Activated B cell treated with CpG ODN at 0.5 μM for 24 hours (primary cell): ENCODE results near the gene TCP11L1. TPM values are rescaled to one million over a fixed set of nuclear protein-coding genes. Genes with fewer than 3 reads are reported as not detected.

Experiments
- ATAC-seq: fragments of 200-7000 bp; cut with Tn5 transposase; one replicate; pipeline ENCODE4 v1.10.0; 2021; ENCODE audit warnings: low read depth, mild to moderate bottlenecking, moderate library complexity
- CTCF ChIA-PET: fragments of 350-600 bp; sonication (Branson Sonifier 250); formaldehyde crosslinking; loops from one replicate; lab custom pipeline; 2021; ENCODE audit warnings: antibody characterized with exemption; lab: Charles Lee
- POLR2A ChIA-PET: fragments of 350-600 bp; sonication (Branson Sonifier 250); formaldehyde crosslinking; loops from one replicate; lab custom pipeline; 2021; ENCODE audit warnings: antibody characterized with exemption; lab: Charles Lee
- DNase-seq: peaks from one replicate; pipeline ENCODE4 v3.0.0; 2022
- H3K27ac Mint-ChIP-seq: one replicate; pipeline ENCODE4 v1.8.0; 2020; ENCODE audit warnings: mixed read lengths
- H3K27me3 Mint-ChIP-seq: one replicate; pipeline ENCODE4 v1.8.0; 2021; ENCODE audit warnings: mixed read lengths
- H3K36me3 Mint-ChIP-seq: one replicate; pipeline ENCODE4 v1.8.0; 2021; ENCODE audit warnings: low read depth, mixed read lengths
- H3K4me1 Mint-ChIP-seq: one replicate; pipeline ENCODE4 v1.8.0; 2021; ENCODE audit warnings: mixed read lengths
- H3K4me3 Mint-ChIP-seq: one replicate; pipeline ENCODE4 v1.8.0; 2020; ENCODE audit warnings: mild to moderate bottlenecking, mixed read lengths
- H3K9me3 Mint-ChIP-seq: one replicate; pipeline ENCODE4 v1.8.0; 2020; ENCODE audit warnings: mixed read lengths
- intact Hi-C: fragments of 100-400 bp; cut with micrococcal nuclease; formaldehyde crosslinking; loops from one replicate; pipeline ENCODE4 v1.15.1; 2024
- total RNA-seq: library from RNA; stranded (reverse); gene quantifications from 2 replicates; pipeline ENCODE4 v1.2.3, GENCODE V29; 2022
- TF ChIP-seq, protein P1 (sequence below): fragments of 200-600 bp; IDR thresholded peaks from one replicate; pipeline ENCODE4 v1.8.0; 2022; ENCODE audit warnings: antibody characterized with exemption, mild to moderate bottlenecking

Gene TCP11L1
- total RNA-seq, 1 donor from 2014 or later, result 17.7 TPM

DNA sequence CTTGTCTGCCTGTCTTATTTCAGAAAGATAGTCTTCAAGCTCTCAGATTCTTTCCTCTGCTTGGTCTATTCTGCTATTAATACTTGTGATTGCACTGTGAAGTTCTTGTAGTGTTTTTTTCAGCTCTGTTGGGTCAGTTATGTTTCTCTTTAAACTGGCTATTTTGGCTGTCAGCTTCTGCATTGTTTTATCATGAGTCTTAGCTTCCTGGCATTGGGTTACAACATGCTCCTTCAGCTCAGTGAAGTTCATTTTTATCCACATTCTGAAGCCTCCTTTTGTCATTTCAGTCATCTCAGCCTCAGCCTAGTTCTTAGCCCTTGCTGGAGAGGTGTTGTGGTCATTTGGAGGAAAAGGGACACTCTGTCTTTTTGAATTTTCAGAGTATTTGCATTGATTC, 39.2 kb upstream of the TCP11L1 start:
- DNase-seq (no peak), ATAC-seq (no peak)
- Mint-ChIP-seq H3K4me1 (no peaks in the 10 kb centered on the region), H3K27me3 (peaks cover 22% of the 10 kb centered on the region), H3K36me3 (no peaks in the 10 kb centered on the region), H3K4me3 (no peak overlapping the region), H3K9me3 (peaks cover 1% of the 10 kb centered on the region), H3K27ac (no peak overlapping the region)
- TF ChIP-seq, protein P1, sequence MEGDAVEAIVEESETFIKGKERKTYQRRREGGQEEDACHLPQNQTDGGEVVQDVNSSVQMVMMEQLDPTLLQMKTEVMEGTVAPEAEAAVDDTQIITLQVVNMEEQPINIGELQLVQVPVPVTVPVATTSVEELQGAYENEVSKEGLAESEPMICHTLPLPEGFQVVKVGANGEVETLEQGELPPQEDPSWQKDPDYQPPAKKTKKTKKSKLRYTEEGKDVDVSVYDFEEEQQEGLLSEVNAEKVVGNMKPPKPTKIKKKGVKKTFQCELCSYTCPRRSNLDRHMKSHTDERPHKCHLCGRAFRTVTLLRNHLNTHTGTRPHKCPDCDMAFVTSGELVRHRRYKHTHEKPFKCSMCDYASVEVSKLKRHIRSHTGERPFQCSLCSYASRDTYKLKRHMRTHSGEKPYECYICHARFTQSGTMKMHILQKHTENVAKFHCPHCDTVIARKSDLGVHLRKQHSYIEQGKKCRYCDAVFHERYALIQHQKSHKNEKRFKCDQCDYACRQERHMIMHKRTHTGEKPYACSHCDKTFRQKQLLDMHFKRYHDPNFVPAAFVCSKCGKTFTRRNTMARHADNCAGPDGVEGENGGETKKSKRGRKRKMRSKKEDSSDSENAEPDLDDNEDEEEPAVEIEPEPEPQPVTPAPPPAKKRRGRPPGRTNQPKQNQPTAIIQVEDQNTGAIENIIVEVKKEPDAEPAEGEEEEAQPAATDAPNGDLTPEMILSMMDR, result no peak
- POLR2A ChIA-PET, result no interaction called here
- CTCF ChIA-PET, result no interaction called here
- intact Hi-C loops, result no loop called here

DNA sequence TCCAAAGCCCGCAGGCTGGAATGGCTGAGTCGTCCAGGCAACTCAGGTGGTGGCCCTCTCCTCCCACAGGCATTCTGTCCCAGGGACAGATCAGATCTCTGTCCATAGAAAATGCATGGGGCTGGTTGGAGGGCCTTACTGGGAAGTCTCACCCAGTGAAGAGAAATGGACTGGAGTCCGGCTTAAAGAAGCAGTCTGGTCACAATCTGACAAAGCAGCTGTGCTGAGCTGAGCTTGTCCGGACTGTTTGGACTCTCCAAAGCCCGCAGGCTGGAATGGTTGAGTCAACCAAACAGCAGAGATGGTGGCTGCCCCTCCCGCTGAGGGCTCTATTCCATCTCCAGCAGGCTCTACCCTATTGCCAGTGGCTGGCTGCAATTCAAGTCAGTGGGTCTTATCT, 38.1 kb upstream of the TCP11L1 start:
- no peak overlapping the region for H3K27ac Mint-ChIP-seq
- TF ChIP-seq, protein P1, result no peak
- ATAC-seq (no peak), DNase-seq (no peak)
- no peaks in the 10 kb centered on the region for H3K36me3 Mint-ChIP-seq
- intact Hi-C loops, result no loop called here
- H3K4me1 Mint-ChIP-seq, result no peaks in the 10 kb centered on the region
- H3K9me3 Mint-ChIP-seq, result peaks cover 1% of the 10 kb centered on the region
- POLR2A ChIA-PET, result no interaction called here
- H3K4me3 Mint-ChIP-seq, result no peak overlapping the region
- H3K27me3 Mint-ChIP-seq, result peaks cover 22% of the 10 kb centered on the region
- CTCF ChIA-PET, result no interaction called here

DNA sequence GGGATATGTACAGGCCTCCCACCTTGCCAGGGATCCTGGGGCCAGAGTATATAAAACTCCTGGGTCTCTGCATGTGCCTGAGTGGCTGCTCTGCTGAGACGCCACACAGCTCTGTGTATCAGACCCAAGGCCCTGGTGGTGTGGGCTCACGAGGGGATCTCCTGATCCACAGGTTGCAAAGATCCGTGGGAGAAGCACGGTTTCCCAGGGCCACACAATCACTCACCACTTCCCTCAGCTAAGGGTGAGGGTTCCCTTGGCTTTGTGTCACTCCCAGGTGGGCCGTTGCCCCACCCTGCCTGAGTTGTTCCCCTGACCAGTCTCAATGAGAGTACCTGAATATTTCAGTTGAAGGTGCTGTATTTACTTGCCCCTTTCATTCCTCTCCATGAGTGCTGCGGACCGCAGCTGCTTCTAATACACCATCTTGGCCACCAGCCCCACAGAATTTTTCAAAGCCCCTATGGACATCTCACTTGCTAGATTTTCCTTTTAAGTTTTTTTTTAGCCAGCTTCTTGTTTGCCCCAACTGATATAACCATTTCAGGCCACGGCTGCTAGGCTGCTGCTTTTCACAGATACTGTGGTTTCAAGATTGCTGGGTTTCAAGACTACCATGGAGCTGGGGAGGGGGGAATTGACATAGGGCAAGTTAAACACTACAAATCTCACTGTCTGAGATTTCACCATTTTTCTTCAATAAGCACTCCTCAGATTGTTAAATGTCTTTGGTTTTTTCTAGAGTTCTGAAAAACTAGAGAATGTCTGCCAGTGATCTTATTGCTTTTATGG, 37.4 kb upstream of the TCP11L1 start:
- ChIA-PET POLR2A (no interaction called here), CTCF (no interaction called here)
- H3K27me3 Mint-ChIP-seq, result peaks cover 19% of the 10 kb centered on the region
- no peaks in the 10 kb centered on the region for H3K4me1 Mint-ChIP-seq
- TF ChIP-seq, protein P1, result no peak
- ATAC-seq (no peak), DNase-seq (no peak)
- H3K4me3 Mint-ChIP-seq, result no peak overlapping the region
- intact Hi-C loops, result no loop called here
- H3K27ac Mint-ChIP-seq, result no peak overlapping the region
- H3K9me3 Mint-ChIP-seq, result peaks cover 1% of the 10 kb centered on the region
- H3K36me3 Mint-ChIP-seq, result no peaks in the 10 kb centered on the region

DNA sequence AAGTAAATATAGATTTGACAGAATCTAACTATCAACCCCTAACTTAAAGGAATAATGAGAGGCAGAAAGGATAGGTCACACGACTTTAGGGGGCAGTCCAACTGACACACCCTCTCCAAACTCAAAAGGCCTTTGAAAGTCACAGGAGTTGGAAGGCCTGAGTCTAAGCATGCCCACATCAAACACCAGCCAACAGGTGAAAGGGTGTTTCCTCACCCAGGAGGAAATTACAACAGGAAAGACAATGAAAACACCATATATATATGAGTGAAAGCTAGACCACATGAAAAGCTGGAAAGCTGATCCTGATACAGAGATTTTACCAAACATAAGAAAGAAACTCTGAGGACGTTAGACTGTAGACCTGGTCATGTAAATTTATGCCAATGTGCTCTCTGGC, 34.2 kb upstream of the TCP11L1 start:
- Mint-ChIP-seq H3K27me3 (peaks cover 4% of the 10 kb centered on the region), H3K9me3 (no peaks in the 10 kb centered on the region), H3K27ac (no peak overlapping the region), H3K36me3 (no peaks in the 10 kb centered on the region), H3K4me1 (no peaks in the 10 kb centered on the region), H3K4me3 (no peak overlapping the region)
- ChIA-PET CTCF (no interaction called here), POLR2A (no interaction called here)
- DNase-seq, result no peak
- TF ChIP-seq, protein P1, result no peak
- ATAC-seq, result no peak
- intact Hi-C loops, result no loop called here

DNA sequence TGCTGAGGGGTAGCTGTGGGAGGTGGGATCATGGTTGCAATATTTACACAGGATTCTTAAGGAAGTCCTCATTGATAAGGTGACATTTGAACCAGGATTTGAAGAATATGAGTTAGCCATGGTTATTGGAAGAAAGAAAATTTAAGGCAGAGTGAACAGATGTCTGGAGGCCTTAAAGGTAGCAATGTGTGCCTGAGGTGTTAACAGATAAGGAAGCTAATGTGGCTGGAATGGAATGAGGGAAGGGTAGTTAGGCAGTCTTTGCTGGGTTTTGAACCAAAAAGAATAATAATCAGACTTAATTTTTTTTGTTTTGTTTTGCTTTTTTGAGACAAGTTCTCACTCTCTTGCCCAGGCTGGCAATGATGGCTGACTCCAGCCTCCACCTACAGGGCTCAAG, 33.4 kb upstream of the TCP11L1 start:
- TF ChIP-seq, protein P1, result no peak
- no peak for DNase-seq
- CTCF ChIA-PET, result no interaction called here
- Mint-ChIP-seq H3K9me3 (no peaks in the 10 kb centered on the region), H3K4me1 (no peaks in the 10 kb centered on the region), H3K4me3 (no peak overlapping the region), H3K36me3 (no peaks in the 10 kb centered on the region), H3K27me3 (peaks cover 2% of the 10 kb centered on the region), H3K27ac (no peak overlapping the region)
- POLR2A ChIA-PET, result no interaction called here
- no peak for ATAC-seq
- intact Hi-C loops, result no loop called here
